Bronchus fibroblast of lung (primary cell): ENCODE measurements around the gene CHRDL1. TPM values are rescaled to one million over a fixed set of nuclear protein-coding genes. Genes with fewer than 3 reads are reported as not detected.

Source experiments
- total RNA-seq: library from RNA; depleted of rRNA; stranded (reverse); fragments of >200 nt; gene quantifications from 2 replicates; pipeline ENCODE4 v1.2.3, GENCODE V29; 2015

The CHRDL1 gene
- total RNA-seq: 0.45 and 0.67 TPM in 2 replicates

GRCh38 chrX:110795645-110796406 is at the start of gene CHRDL1:
Gene CHRDL1 (minus strand): TSS chrX:110795817. CDS start chrX:110792181, 3,636 bp downstream.

